A204.1 (cell line): ENCODE data around the gene TGM5.
"Not testable (repeated sequence)": the region's sequence is repeated elsewhere in the genome, so short reads cannot be mapped to it uniquely, and the experiment has no call there.

ENCODE experiments used
- FAIRE-seq: peaks from 2 replicates; lab custom pipeline; 2012; peaks lifted over from hg19 to GRCh38; lab: Jason Lieb, UNC

The TGM5 gene, protein sequence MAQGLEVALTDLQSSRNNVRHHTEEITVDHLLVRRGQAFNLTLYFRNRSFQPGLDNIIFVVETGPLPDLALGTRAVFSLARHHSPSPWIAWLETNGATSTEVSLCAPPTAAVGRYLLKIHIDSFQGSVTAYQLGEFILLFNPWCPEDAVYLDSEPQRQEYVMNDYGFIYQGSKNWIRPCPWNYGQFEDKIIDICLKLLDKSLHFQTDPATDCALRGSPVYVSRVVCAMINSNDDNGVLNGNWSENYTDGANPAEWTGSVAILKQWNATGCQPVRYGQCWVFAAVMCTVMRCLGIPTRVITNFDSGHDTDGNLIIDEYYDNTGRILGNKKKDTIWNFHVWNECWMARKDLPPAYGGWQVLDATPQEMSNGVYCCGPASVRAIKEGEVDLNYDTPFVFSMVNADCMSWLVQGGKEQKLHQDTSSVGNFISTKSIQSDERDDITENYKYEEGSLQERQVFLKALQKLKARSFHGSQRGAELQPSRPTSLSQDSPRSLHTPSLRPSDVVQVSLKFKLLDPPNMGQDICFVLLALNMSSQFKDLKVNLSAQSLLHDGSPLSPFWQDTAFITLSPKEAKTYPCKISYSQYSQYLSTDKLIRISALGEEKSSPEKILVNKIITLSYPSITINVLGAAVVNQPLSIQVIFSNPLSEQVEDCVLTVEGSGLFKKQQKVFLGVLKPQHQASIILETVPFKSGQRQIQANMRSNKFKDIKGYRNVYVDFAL

DNA sequence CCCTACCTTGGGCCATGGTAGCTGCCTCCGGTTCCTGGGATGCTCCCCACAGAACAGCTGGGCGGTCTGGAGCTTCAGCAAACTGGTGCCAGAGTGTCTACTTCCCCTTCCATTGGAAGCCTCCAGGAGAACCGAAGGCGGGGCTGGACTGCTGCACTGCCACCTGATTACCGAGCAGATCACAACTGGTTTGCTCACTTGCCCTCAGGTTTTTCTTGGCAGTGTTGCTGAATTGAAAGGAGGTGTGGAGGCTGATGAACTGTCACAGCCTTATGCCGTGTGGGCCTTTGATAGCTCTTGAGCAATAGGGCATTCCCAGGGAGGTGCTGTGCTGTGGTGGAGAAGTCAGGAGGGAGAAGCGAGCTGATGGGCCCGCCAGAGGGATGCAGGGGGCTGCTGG is at the start of gene TGM5:
TSS of gene TGM5 (minus strand) at position 95 of the 400 bp plus-strand sequence. CDS start at position 16, 79 bp downstream.
- no peak for FAIRE-seq

DNA sequence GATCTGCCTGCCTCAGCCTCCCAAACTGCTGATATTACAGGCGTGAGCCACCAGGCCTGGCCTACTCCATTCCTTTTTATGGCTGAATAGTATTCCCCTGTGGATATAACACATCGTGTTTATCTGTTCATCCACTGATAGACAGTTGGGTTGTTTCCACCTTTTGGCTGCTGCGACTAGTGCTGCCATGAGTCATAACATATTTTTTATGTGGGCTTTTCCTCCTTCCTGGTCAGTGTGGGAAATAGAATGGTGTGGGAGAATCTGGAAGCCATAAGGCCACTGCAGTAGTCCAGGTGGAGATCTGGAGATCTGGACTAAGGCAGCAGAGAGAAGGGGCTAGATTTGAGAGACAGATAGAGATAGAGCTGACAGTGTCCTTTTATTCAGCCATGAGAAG is 47.4 kb upstream of the TGM5 start:
- no peak for FAIRE-seq

DNA sequence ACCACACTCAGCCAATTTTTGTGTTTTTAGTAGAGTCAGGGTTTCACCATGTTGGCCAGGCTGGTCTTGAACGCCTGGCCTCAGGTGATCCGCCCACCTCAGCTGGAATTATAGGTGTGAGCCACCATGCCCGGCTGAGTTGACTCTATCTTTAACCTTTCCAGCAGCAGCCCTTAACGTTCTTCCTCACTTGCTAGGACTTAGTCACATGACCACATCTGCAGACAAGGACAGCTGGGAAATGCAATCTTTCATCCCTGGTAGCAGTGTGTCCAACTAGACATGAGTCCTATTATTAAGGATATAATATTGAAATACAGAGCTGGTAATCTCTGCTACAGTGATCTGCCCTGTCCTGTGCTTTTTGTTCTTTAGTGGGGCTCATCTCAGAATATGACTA is 45.6 kb upstream of the TGM5 start:
- FAIRE-seq, result no peak

DNA sequence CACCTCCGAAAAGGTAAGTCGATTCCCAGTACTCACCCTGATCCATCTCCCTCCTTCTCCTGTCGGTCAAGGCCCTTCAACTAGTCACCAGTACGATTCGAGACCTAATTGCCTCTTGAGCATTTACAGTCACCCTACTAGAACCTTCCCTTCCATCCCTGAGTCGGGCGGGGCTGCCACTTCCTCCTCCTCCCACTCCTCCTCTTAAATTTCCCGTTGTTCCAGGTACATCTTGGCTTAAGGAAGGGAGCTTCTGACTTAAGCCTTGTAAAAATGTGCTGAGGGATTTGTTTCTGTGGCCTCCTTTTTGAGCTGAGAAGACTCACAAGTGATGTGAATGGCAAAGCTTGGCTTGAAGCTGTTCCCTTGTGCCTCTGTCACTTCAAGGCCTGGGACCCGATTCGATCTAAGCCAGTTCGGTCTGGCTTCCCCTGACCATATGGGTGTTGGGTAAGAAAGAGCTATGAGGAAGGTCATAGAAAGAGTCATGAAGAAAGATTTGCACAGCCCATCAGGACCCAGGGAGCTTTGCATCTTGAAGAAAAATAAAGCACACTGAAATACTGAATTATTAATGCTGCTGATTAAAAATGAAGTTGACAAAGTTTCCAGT is 35.6 kb upstream of the TGM5 start, which contains the start of gene TGM7:
TSS of gene TGM7 (minus strand) at position 51 of the 613 bp plus-strand sequence.
- FAIRE-seq, result no peak

DNA sequence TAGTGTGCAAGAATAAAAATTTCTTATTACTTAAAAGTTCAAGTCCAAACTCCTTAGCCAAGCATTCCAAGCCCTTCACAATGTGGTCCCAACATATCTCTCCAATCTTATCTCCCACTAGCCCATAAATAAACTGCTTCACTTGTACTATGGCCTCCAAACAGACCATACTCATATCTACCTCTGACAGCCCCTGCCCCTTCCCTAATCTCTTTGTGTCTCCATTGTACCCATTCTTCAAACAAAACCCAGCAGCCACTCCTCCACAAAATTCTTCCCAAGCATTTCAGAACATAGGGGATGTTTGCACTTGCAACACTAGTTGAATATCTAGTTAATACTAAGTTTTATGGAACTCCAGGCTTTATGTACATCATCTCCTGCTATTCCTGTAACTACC is 33.2 kb upstream of the TGM5 start:
- FAIRE-seq, result no peak

DNA sequence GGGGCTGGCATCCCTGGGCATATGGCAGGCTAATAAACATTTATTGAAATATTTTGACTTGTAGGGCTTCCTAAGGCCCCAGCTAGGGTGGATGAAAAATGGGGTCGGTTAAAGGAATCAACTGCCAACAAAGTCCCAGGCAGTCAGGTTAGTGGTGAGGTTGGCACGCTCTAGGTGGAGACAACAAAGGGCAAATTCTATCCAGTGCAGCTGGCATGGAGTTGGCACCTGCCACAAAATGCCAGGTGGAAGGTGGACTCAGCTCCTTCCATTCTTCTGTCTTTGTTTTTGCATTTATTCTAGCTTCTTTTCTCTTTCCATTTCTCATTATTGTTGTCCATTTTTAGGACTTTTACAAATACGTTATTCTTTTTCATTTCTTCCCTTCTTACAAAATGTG is 32.7 kb upstream of the TGM5 start:
- FAIRE-seq, result no peak

DNA sequence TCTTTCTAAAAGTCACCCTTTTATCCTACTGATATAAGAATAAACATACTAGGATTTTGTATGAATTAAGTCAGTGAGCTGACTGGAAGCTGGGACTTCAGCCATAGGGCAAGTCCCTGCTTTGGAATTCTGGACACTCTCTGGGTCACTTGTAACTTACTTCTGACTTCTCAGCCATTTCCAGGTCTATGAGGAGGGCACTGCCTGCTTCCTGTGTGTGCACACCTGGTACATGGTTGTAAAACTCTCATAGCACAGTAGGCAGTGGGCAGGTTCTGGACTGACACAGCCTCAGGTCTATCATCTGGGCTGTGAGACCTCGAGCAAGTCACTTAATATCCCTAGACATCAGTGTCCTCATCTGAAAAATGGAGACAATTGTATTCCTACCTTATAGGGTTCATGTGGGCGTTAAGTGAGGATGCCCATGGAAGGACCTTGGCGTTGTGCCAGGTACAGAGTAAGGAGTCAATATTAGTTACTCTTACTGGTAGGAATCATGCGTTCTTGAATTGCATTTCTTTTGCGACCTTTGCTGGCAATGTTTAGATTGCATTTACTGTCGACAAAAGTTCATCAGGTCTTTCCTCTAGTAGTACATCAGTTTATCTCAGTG is 27.5 kb upstream of the TGM5 start:
- no peak for FAIRE-seq

DNA sequence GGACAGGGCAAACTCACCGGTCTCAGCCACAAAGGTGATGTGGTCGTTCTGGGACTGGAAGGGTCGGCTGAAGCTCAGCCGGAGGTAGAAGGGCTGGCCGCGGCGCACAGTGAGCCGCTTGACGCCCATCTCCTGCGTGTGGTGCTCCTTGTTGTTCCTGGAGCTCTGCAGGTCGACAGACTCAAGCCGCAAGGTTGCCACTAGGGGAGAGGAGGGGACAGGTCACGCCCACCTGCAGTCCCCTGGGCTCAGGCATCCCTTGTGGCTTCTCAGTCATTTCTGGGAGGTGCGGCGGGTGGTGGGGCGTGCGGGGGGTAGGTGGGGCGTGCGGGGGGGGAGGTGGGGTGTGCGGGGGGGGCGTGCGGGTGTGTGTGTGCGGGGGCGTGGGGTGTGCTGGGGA is 26.7 kb upstream of the TGM5 start:
- FAIRE-seq, result no peak

DNA sequence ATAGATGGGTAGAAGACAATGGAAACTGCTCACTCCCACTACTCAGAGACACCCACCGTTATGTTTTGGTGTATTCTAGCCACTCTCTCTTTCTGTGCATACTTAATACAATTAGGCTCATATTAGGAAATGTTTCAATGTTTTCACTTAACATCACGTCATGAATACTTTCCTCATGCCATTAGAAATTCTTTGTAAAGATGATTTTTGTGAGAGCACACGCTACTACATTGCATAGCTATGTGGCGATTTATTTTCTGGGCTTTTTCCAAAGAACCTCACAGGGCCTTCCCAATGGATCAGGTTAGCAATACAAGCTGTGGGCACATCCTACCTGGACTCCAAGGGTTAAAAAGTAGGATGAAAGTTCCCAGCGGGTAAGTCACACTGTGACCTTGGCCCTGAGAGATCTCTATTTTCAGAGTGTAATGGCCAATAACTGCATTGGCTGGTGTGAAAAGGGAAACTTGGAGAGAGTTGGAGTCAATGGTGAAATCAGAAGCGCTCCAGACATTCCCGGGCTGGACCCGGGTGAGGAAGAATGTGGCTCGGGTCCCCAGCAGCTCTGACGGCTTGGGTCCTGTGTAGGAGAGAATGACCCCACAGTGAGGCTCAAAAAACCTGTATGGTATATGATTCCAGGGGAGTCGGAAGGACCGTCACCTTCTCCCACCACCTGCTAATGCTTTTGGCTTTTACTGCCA is 25.8 kb upstream of the TGM5 start:
- no peak for FAIRE-seq

DNA sequence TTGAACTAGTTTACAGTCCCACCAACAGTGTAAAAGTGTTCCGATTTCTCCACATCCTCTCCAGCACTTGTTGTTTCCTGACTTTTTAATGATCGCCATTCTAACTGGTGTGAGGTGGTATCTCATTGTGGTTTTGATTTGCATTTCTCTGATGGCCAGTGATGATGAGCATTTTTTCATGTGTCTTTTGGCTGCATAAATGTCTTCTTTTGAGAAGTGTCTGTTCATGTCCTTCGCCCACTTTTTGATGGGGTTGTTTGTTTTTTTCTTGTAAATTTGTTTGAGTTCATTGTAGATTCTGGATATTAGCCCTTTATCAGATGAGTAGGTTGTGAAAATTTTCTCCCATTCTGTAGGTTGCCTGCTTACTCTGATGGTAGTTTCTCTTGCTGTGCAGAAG is 22.9 kb upstream of the TGM5 start:
- FAIRE-seq, result not testable (repeated sequence)

DNA sequence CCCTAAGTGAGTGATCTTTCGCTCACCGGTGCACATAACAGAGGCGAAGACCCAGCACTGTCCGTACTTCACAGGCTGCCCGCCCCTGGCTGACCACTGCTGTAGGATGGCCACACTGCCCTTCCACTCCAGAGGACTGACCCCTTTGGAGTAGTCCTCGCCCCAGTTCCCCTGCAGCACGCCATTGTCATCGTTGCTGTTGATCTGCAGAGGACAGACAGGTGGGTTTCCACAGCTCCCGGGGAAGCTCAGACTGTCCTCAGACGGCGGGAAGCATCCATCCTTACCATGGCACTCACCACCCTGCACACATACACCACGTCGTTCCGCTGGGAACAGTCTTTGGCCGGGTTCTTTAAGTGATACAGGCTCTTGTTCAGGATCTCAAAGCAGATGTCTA is 20.5 kb upstream of the TGM5 start:
- FAIRE-seq, result no peak

DNA sequence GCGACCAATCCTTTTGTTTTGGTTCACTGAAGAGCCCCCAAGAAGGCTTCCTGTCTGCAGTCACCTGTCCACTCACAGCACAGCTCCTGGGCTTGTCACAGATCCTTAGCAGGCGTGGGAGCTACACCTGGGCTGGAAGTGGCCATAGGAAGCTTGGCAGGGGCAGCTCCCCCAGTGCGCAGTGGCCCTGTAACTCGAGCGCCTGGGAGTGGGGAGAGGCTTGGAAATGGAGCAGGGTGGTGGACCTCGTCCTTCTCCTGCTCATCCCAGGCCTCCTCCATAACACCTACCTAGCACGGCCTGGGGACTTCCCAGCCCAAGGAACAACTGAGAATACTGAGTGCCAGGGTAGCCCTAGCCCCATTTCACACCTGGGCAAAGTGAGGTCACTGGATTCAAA is 19.3 kb upstream of the TGM5 start:
- FAIRE-seq, result no peak

DNA sequence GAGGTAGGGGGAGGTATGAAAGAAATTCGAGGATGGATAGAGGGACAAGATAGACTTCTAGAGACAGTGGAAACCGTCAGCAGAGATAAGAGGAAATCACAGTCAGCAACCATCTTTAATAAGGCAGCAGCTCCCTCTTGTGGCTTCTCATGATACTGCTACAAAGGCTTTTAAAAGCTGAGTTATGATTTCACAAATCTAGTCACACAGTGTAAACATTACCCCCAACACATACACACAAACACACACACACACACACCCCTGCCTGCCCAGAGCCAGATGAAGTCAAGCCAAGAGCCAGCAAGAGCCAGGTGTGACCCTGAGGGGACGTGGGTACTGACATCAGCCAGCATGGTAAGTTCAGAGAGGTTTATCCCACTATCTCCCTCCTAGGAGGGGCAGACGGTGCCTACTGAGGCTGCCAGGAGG is 18.9 kb upstream of the TGM5 start:
- peak; percentile 78 for FAIRE-seq

DNA sequence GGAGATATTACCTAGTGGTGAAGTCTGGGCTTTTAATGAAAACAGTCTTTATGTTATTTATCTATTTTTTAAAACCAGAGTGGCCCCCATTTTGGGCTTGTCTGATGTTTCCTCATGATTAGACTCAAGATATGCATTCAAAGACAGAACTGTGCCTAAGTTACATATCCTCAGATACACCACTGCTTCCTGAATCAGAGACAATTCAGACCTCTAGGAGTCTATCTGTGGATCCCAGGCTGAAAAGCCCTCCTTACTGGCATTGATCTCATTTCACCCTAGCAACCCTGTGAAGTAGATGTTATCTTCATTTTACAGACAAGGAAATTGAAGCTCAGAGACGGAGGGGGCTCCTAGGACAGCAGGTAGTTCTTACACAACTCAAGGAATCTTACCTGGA is 16.8 kb upstream of the TGM5 start:
- no peak for FAIRE-seq

DNA sequence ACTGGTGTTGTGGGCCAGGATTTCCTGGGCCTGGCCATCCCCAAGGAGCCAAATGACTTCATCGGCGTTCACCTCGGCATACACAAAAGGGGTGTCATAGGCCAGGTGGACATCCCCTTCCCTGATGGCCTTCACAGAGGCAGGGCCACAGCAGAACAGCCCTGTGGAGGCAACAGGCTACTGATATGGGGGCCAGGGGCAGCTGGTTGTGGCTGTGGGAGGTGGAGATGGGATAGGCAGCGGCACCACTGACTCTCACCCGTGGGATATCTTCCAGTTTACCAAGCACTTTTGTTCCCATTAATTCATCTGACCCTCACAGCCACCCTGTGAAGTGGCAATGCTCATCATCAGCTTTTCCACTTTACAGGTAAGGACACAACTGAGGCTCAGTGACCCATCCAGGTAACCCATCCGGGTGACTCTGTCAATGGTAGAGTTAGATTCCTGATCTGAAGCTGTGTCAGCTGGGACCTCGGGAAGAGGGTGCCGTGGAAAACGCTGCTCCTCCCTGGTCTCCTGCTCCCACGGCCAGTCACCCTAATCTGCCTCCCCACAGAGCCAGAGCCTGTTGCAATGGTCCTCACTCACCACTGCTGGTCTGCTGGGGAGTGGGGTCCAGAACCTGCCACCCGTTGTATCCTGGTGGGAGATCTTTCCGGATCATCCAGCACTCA is 15.3 kb upstream of the TGM5 start:
- FAIRE-seq, result no peak

DNA sequence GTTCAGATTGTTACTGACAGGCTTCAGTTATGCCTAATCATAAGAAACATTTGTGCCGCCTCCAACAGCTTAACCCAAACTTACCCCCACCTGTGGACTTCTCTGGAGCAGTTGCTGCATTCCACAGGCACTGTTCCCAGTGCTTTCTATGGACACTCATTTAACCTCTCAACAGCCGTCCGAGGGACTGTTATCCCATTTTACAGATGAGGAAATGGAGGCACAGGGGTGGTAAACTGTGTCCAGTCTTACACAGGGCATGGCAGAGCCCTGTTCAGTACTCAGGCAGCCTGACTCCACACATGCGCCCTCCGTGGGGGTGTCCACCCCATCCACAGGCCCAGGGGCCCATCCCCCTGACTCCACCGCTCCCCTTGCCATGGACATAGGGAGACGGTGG is 14.3 kb upstream of the TGM5 start:
- no peak for FAIRE-seq

DNA sequence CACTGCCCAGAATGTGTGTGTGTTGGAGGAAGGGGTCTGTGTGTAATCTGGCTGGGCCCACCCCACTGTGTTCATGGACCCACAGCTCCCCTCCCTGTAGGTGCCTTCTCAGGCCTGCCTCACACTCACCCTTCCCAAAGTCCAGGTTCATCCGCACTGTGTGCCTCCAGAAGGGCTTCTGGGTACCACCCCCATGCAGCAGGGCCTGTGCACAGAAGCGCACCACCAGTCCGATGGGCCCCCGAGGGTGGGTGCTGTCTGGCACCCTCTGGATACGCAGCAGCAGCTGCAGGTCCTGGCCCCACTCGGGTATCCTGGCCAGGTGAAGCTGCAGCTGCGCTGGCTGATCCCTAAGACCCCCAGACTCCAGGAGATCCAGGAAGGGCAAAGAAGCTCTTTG is 12.8 kb upstream of the TGM5 start:
- no peak for FAIRE-seq

DNA sequence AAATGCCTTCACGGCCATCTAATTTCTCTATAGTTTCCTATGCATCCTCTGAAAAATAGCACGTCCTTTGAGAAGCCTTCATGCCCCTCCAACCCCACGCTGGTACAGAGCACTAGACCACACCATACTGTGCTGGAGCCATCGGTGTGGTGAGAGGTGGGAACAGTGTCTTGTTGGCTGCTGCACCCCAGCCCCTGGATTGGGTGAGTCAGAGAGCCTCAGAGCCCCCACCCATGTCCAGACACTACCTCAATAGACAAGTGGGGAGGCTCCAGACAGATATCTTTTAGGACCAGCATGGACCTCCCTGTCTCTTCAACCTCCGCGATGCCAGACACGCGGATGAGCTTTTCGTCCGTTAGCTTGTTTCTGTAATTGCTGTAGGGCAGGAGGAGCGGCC is 12.1 kb upstream of the TGM5 start:
- FAIRE-seq, result no peak

DNA sequence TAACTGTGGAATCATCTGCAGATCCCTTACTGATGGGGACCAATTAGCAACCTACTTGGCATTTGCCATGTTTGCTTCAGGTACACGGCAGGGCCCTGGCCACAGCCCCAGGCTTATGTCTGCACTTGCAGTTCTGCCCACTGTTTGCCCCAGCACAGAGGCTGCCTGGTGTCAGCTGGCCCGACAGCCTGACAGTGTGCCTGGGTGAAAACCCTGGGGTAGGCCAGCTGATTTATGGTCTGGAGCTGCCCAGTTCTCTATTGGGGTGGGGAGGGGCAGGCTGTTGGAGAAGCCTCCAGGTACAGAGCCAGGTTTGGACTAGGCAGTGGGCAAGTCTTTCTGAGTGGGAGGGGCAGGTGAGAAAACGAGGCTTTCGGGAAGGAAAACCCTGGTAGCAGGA is 11.2 kb upstream of the TGM5 start:
- FAIRE-seq, result no peak

DNA sequence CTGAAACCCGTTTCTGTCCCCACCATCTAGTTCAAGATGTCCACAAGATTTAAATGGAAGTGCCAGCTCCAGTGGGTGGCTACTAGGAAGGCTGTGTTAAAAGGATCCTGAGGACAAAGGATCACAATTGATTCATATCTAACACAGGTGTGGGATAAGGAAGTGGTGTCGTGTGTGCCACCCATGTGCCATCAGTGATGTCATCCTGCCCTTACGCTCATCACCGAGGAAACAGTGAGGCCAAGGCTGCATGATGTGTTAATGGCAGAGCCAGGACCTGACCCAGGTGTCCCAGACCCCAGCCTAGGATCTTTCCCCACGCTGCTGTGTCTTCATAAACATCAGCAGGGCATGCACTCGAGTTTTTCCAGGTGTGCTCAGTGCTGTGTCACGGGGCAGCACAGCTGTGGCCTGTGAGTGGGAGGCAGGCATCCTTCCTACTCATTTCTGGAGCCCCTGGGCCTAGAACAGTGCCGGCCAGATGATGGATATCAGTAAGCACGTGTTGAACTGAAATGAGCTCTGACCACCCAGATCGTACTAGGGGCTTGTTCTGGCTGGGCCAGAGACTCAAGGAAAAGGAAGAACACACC is 10.6 kb upstream of the TGM5 start:
- FAIRE-seq, result no peak

DNA sequence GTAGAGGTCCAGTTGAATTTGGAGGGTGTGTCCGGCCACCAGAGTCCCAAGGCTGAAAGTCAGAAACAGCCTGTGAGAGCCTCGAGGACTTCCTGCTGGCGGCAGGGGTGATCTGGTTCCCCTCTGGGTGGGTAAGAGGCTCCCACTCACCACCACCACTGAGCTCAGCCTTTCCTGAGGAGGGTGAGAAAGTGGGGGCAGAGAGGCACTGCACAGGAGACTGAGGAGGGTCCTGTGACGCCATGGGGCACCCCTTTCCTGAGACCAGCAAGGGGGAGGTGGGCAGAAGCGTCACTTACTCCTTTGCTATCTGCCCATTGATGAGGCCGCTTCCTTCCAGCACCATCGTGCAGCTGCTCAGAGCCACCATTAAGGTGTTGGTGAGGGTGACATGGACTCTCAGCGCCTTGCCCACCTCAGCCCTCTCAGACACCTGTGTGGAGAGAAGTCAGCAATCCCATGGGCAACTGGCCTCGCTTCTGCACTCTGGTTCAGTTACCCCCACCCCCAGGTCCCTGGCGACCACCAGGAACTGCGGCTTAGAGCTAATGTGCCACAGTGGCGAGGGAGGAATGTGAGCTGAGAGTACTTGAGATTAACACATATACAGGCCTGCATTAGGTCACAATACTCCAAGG is 10.0 kb upstream of the TGM5 start:
- no peak for FAIRE-seq
